ENCODE results near the gene FUT2.
"Not testable (repeated sequence)": the region's sequence is repeated elsewhere in the genome, so short reads cannot be mapped to it uniquely, and the experiment has no call there.

- TF ChIP-seq EZH2 (IDR thresholded peaks at IDR 0.05); POLR2AphosphoS5 (IDR thresholded peaks at IDR 0.05; ENCODE audit: borderline replicate concordance, low read depth, low read length); FOXP2 (optimal IDR thresholded peaks at IDR 0.05; ENCODE audit: control extremely low read depth, extremely low read length, insufficient read depth): not testable (repeated sequence)
Measured at GRCh38 chr19:48693629-48694028, 2.1 kb upstream of the FUT2 start.

Measured in SK-N-MC (cell line).